Mesendoderm (in vitro differentiated cells): ENCODE measurements around the gene FKBP2.
A peak's percentile ranks its signal among the peaks of the same experiment; 100 is the strongest.

Experiments used
- DNase-seq: peaks from one replicate; pipeline ENCODE4 v3.0.0; 2013
- H2AK5ac ChIP-seq: 2 replicates; pipeline ENCODE4 v1.6.1; 2013; ENCODE audit warnings: low read length, inconsistent platforms
- H2BK120ac ChIP-seq: 2 replicates; pipeline ENCODE4 v1.6.1; 2013; ENCODE audit warnings: low read depth, mild to moderate bottlenecking, low read length, moderate library complexity, mixed read lengths
- H2BK15ac ChIP-seq: replicated peaks from 2 replicates; pipeline ENCODE4 v1.6.1; 2013; ENCODE audit warnings: low read depth, mild to moderate bottlenecking, moderate library complexity
- H2BK5ac ChIP-seq: 2 replicates; pipeline ENCODE4 v1.6.1; 2013; ENCODE audit warnings: low read length, inconsistent platforms
- H3K18ac ChIP-seq: 2 replicates; pipeline ENCODE4 v1.6.1; 2013; ENCODE audit warnings: mild to moderate bottlenecking, low read length, mixed read lengths
- H3K23ac ChIP-seq: one replicate; pipeline ENCODE4 v1.6.1; 2013; ENCODE audit warnings: low read length
- H3K27ac ChIP-seq: 2 replicates; pipeline ENCODE4 v1.5.1; 2013; ENCODE audit warnings: low read depth, mild to moderate bottlenecking, inconsistent platforms, low read length, moderate library complexity
- H3K27me3 ChIP-seq: 2 replicates; pipeline ENCODE4 v1.6.1; 2013; ENCODE audit warnings: low read length, control low read depth, mild to moderate bottlenecking, inconsistent platforms; ENCODE audit not compliant: insufficient read depth, poor library complexity
- H3K36me3 ChIP-seq: 2 replicates; pipeline ENCODE4 v1.6.1; 2013; ENCODE audit warnings: low read length, inconsistent platforms; ENCODE audit not compliant: control insufficient read depth, insufficient read depth
- H3K4ac ChIP-seq: one replicate; pipeline ENCODE4 v1.6.1; 2013; ENCODE audit warnings: low read depth, mild to moderate bottlenecking, low read length, moderate library complexity
- H3K4me1 ChIP-seq: 2 replicates; pipeline ENCODE4 v1.6.1; 2013; ENCODE audit warnings: low read depth, low read length, inconsistent platforms; ENCODE audit not compliant: control insufficient read depth
- H3K4me2 ChIP-seq: 2 replicates; pipeline ENCODE4 v1.6.1; 2013; ENCODE audit warnings: low read length
- H3K4me3 ChIP-seq: 2 replicates; pipeline ENCODE4 v1.5.1; 2013; ENCODE audit warnings: mild to moderate bottlenecking, low read length
- H3K56ac ChIP-seq: one replicate; pipeline ENCODE4 v1.6.1; 2013; ENCODE audit warnings: low read length
- H3K79me1 ChIP-seq: 2 replicates; pipeline ENCODE4 v1.6.1; 2013; ENCODE audit warnings: low read length, inconsistent platforms
- H3K79me2 ChIP-seq: 2 replicates; pipeline ENCODE4 v1.6.1; 2013; ENCODE audit warnings: mild to moderate bottlenecking, low read length; ENCODE audit not compliant: control insufficient read depth, insufficient read depth
- H3K9ac ChIP-seq: 2 replicates; pipeline ENCODE4 v1.6.1; 2013; ENCODE audit warnings: low read length, inconsistent platforms
- H4K5ac ChIP-seq: one replicate; pipeline ENCODE4 v1.6.1; 2013; ENCODE audit warnings: low read length
- H4K8ac ChIP-seq: one replicate; pipeline ENCODE4 v1.6.1; 2013; ENCODE audit warnings: low read depth, mild to moderate bottlenecking, control low read depth, low read length, moderate library complexity
- WGBS: extraction: QIAGEN DNeasy Blood & Tissue Kit; methylation state at CpG from one replicate; pipeline ENCODE4 v1.1.7; 2013; ENCODE audit warnings: low lambda C conversion rate, missing lambda C conversion rate; ENCODE audit not compliant: insufficient coverage; ENCODE audit errors: extremely low coverage; 5-methylcytosine and 5-hydroxymethylcytosine counted together

FKBP2 gene

GRCh38 chr11:64202992-64203391 lies 37.9 kb upstream of the FKBP2 start:
- H3K27ac ChIP-seq: no peak overlapping the region
- no peak overlapping the region for H3K56ac ChIP-seq
- no peak overlapping the region for H2BK120ac ChIP-seq
- no CpG with 5 or more reads among the region's 9 CpGs for WGBS
- H3K79me1 ChIP-seq: peaks cover 3% of the 10 kb centered on the region
- H3K4ac ChIP-seq: no peak overlapping the region
- H2BK15ac ChIP-seq: no peak overlapping the region
- no peak for DNase-seq
- H3K27me3 ChIP-seq: no peaks in the 10 kb centered on the region
- no peak overlapping the region for H3K23ac ChIP-seq
- H2BK5ac ChIP-seq: no peak overlapping the region
- H3K4me1 ChIP-seq: no peaks in the 10 kb centered on the region
- H4K5ac ChIP-seq: no peak overlapping the region
- H3K4me2 ChIP-seq: no peak overlapping the region
- H3K4me3 ChIP-seq: no peak overlapping the region
- H2AK5ac ChIP-seq: no peak overlapping the region
- peaks cover 30% of the 10 kb centered on the region for H3K36me3 ChIP-seq
- no peak overlapping the region for H4K8ac ChIP-seq
- no peaks in the 10 kb centered on the region for H3K79me2 ChIP-seq
- H3K18ac ChIP-seq: no peak overlapping the region
- H3K9ac ChIP-seq: no peak overlapping the region

- Histone ChIP-seq H2AK5ac (no peak overlapping the region), H3K36me3 (peaks cover 30% of the 10 kb centered on the region), H4K8ac (no peak overlapping the region), H2BK120ac (no peak overlapping the region), H3K27me3 (no peaks in the 10 kb centered on the region), H3K79me2 (no peaks in the 10 kb centered on the region), H3K4ac (no peak overlapping the region), H3K18ac (no peak overlapping the region), H3K56ac (no peak overlapping the region), H4K5ac (no peak overlapping the region), H3K79me1 (peaks cover 3% of the 10 kb centered on the region), H3K4me2 (no peak overlapping the region), H2BK5ac (no peak overlapping the region), H3K4me3 (no peak overlapping the region), H2BK15ac (no peak overlapping the region), H3K4me1 (no peaks in the 10 kb centered on the region), H3K23ac (no peak overlapping the region), H3K27ac (no peak overlapping the region), H3K9ac (no peak overlapping the region)
- DNase-seq: no peak
- WGBS: no CpG with 5 or more reads among the region's 27 CpGs
These were observed 37.3 kb upstream of the FKBP2 start for GRCh38 chr11:64203421-64204079.

- no peak for DNase-seq
- no peaks in the 10 kb centered on the region for H3K79me2 ChIP-seq
- no peak overlapping the region for H3K56ac ChIP-seq
- no peak overlapping the region for H3K23ac ChIP-seq
- no peak overlapping the region for H3K4ac ChIP-seq
- no peak overlapping the region for H2BK15ac ChIP-seq
- H2BK5ac ChIP-seq: no peak overlapping the region
- H3K4me3 ChIP-seq: no peak overlapping the region
- no peak overlapping the region for H4K8ac ChIP-seq
- peaks cover 3% of the 10 kb centered on the region for H3K79me1 ChIP-seq
- no peak overlapping the region for H2BK120ac ChIP-seq
- no peak overlapping the region for H4K5ac ChIP-seq
- no CpG with 5 or more reads among the region's 16 CpGs for WGBS
- no peaks in the 10 kb centered on the region for H3K4me1 ChIP-seq
- H3K27me3 ChIP-seq: no peaks in the 10 kb centered on the region
- H3K27ac ChIP-seq: no peak overlapping the region
- no peak overlapping the region for H3K18ac ChIP-seq
- peaks cover 30% of the 10 kb centered on the region for H3K36me3 ChIP-seq
- H3K9ac ChIP-seq: no peak overlapping the region
- no peak overlapping the region for H2AK5ac ChIP-seq
- no peak overlapping the region for H3K4me2 ChIP-seq
These were observed 36.8 kb upstream of the FKBP2 start for GRCh38 chr11:64204080-64204440.

GRCh38 chr11:64204464-64204989 lies 36.4 kb upstream of the FKBP2 start:
- DNase-seq: peak; percentile 84
- Histone ChIP-seq H3K56ac (no peak overlapping the region), H3K4me3 (no peak overlapping the region), H2AK5ac (no peak overlapping the region), H3K9ac (no peak overlapping the region), H3K79me2 (no peaks in the 10 kb centered on the region), H2BK15ac (no peak overlapping the region), H4K8ac (no peak overlapping the region), H3K18ac (no peak overlapping the region), H3K79me1 (peaks cover 3% of the 10 kb centered on the region), H2BK120ac (no peak overlapping the region), H2BK5ac (no peak overlapping the region), H3K4me2 (no peak overlapping the region), H4K5ac (no peak overlapping the region), H3K36me3 (peaks cover 30% of the 10 kb centered on the region), H3K4me1 (no peaks in the 10 kb centered on the region), H3K27ac (no peak overlapping the region), H3K27me3 (no peaks in the 10 kb centered on the region), H3K23ac (no peak overlapping the region), H3K4ac (no peak overlapping the region)
- no CpG with 5 or more reads among the region's 7 CpGs for WGBS

- H3K18ac ChIP-seq: no peak within 1 kb of the TSS
- peaks cover 3% of the 10 kb centered on the region for H3K79me1 ChIP-seq
- no peak within 1 kb of the TSS for H3K23ac ChIP-seq
- H3K27ac ChIP-seq: no peak within 1 kb of the TSS
- H3K4me1 ChIP-seq: no peaks in the 10 kb centered on the region
- no peaks in the 10 kb centered on the region for H3K79me2 ChIP-seq
- H3K4me2 ChIP-seq: no peak within 1 kb of the TSS
- DNase-seq: no peak
- no peak within 1 kb of the TSS for H4K5ac ChIP-seq
- H2BK120ac ChIP-seq: no peak within 1 kb of the TSS
- no peak within 1 kb of the TSS for H3K9ac ChIP-seq
- peaks cover 20% of the 10 kb centered on the region for H3K36me3 ChIP-seq
- no peak within 1 kb of the TSS for H3K4me3 ChIP-seq
- H2BK5ac ChIP-seq: no peak within 1 kb of the TSS
- H3K27me3 ChIP-seq: no peaks in the 10 kb centered on the region
- no peak within 1 kb of the TSS for H4K8ac ChIP-seq
- no peak within 1 kb of the TSS for H2BK15ac ChIP-seq
- H3K4ac ChIP-seq: no peak within 1 kb of the TSS
- H2AK5ac ChIP-seq: no peak within 1 kb of the TSS
- WGBS: no CpG with 5 or more reads among the region's 27 CpGs
- no peak within 1 kb of the TSS for H3K56ac ChIP-seq
These were observed 34.2 kb upstream of the FKBP2 start, which contains the start of gene FERMT3 for GRCh38 chr11:64206457-64207255. Gene FERMT3 (plus strand): TSS chr11:64206721. CDS start chr11:64207365, 644 bp downstream.
